Left hindlimb (tissue), 1 donor: ENCODE measurements around the gene CARD14.

Source experiments
- DNase-seq: peaks from one replicate; pipeline ENCODE4 v3.0.0-alpha.2; 2018

CARD14 gene

GRCh38 chr17:80169784-80170500 lies at the start of gene CARD14:
CARD14 (plus strand) TSS chr17:80170030; CDS start chr17:80181439, 11,409 bp downstream.
- no peak for DNase-seq

- DNase-seq = no peak
These were observed 47.7 kb upstream of the CARD14 start for GRCh38 chr17:80122026-80122575.

- DNase-seq = no peak
These were observed 46.8 kb upstream of the CARD14 start for GRCh38 chr17:80122926-80123505.

GRCh38 chr17:80123791-80124190 lies 46.0 kb upstream of the CARD14 start:
- no peak for DNase-seq

- no peak for DNase-seq
These were observed 45.4 kb upstream of the CARD14 start for GRCh38 chr17:80124351-80124981.

GRCh38 chr17:80125656-80126448 lies 44.0 kb upstream of the CARD14 start:
- no peak for DNase-seq

- no peak for DNase-seq
These were observed 43.4 kb upstream of the CARD14 start for GRCh38 chr17:80126449-80126715.

- no peak for DNase-seq
These were observed 40.7 kb upstream of the CARD14 start for GRCh38 chr17:80129006-80129565.

GRCh38 chr17:80130992-80131391 lies 38.8 kb upstream of the CARD14 start:
- no peak for DNase-seq

GRCh38 chr17:80132906-80133625 lies 36.8 kb upstream of the CARD14 start:
- DNase-seq = no peak

- no peak for DNase-seq
These were observed 36.2 kb upstream of the CARD14 start for GRCh38 chr17:80133626-80133970.

- no peak for DNase-seq
These were observed 32.7 kb upstream of the CARD14 start for GRCh38 chr17:80137131-80137530.

- DNase-seq = no peak
These were observed 30.9 kb upstream of the CARD14 start for GRCh38 chr17:80138856-80139426.

- no peak for DNase-seq
These were observed 28.2 kb upstream of the CARD14 start for GRCh38 chr17:80141463-80142165.

- no peak for DNase-seq
These were observed 26.9 kb upstream of the CARD14 start for GRCh38 chr17:80142929-80143328.

GRCh38 chr17:80145076-80146075 lies 24.5 kb upstream of the CARD14 start:
- DNase-seq = no peak

GRCh38 chr17:80146121-80147034 lies 23.5 kb upstream of the CARD14 start:
- peak; percentile 53 for DNase-seq

GRCh38 chr17:80147035-80147822 lies 22.6 kb upstream of the CARD14 start, which contains the start of gene EIF4A3:
EIF4A3 (minus strand) TSS chr17:80147128; CDS start chr17:80146961, 167 bp downstream.
- DNase-seq = peak; percentile 98
